Hematopoietic multipotent progenitor cell treated with erythropoietin and hydrocortisone succinate and interleukin-3 and kit ligand, for 4 days (in vitro differentiated cells): ENCODE measurements around the gene TEAD2.
"Not testable (repeated sequence)": the region's sequence is repeated elsewhere in the genome, so short reads cannot be mapped to it uniquely, and the experiment has no call there.

Experiments
- DNase-seq: peaks from one replicate; pipeline ENCODE4 v3.0.0-alpha.2; 2015

TEAD2 gene

GRCh38 chr19:49383599-49383998 lies 21.4 kb upstream of the TEAD2 start:
- no peak for DNase-seq

DNA sequence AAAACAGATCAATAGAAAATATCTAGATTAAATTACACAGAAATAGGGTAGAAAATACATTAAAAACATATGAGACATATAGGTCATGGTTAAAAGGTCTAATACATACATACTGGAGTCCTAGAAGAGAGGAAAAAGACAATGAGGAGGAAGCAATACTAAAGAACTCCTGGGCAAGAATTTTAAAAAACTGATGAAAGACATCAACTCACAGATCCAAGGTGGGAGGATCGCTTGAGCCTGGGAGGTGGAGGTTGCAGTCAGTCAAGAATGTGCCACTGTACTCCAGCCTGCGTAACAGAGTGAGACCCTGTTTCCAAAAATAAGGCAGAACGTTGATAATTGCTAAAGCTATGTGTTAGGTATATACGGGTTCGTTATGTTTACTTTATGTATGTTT lies 20.4 kb upstream of the TEAD2 start:
- DNase-seq, result no peak

- DNase-seq, result no peak
These were observed 18.2 kb upstream of the TEAD2 start for GRCh38 chr19:49380391-49380790.

DNA sequence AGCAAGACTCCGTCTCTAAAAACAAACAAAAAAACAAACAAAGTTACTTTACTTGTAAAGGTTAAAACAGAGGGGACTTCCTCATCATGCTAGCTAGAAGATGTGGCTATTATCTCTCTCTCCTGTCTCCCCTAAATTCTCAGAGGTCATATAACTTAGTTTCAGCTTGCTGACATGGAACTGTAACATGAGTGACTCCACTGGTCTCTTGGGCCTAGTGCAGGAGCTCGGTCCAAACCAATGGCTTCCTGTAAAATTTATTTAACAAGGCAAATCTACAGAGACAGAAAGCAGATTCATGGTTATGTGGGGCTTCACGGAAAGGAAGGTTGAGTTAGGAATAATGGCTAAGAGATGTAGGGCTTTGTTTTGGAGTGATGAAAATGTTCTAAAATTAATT lies 16.3 kb upstream of the TEAD2 start:
- DNase-seq, result no peak

DNA sequence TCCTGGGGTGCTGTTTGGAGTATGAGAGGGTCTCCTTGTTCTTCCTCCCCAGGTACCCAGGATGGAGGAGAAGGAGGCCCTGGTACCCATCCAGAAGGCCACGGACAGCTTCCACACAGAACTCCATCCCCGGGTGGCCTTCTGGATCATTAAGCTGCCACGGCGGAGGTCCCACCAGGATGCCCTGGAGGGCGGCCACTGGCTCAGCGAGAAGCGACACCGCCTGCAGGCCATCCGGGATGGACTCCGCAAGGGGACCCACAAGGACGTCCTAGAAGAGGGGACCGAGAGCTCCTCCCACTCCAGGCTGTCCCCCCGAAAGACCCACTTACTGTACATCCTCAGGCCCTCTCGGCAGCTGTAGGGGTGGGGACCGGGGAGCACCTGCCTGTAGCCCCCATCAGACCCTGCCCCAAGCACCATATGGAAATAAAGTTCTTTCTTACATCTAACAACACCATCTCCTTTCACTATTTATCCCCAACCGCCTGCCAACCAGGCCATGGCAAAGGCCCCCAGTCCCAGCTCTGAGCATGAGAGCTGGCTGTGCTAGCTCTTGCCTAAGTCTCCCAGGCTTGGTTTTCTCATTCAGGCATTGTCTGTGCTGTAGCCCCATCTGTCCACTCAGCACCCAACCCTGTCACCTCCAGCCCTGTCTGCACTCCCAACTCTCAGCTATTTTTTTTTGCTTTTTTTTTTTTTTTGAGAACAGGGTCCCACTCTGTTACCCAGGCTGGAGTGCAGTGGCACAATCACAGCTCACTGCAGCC lies 12.6 kb upstream of the TEAD2 start:
- DNase-seq, result no peak

GRCh38 chr19:49373174-49373573 lies 11.0 kb upstream of the TEAD2 start:
- not testable (repeated sequence) for DNase-seq

DNA sequence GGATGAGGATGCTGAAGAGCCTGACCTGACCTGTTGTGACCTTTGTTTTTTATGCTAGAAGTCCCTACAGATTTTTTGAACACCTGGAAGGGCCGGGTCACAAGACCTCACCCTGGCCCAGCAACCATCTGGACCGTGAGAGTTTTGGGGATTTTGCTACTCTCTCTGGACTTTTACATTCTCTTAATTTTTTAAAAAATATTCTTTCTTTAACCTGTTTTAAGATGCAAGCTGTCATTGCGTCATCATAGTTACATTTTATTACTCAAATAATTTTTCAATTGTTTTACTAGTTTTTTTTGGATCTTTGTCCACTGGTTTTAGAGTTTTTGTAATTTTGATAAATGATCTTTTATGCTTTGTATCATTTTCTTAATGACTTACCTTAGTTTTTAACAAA lies 9.0 kb upstream of the TEAD2 start:
- no peak for DNase-seq

DNA sequence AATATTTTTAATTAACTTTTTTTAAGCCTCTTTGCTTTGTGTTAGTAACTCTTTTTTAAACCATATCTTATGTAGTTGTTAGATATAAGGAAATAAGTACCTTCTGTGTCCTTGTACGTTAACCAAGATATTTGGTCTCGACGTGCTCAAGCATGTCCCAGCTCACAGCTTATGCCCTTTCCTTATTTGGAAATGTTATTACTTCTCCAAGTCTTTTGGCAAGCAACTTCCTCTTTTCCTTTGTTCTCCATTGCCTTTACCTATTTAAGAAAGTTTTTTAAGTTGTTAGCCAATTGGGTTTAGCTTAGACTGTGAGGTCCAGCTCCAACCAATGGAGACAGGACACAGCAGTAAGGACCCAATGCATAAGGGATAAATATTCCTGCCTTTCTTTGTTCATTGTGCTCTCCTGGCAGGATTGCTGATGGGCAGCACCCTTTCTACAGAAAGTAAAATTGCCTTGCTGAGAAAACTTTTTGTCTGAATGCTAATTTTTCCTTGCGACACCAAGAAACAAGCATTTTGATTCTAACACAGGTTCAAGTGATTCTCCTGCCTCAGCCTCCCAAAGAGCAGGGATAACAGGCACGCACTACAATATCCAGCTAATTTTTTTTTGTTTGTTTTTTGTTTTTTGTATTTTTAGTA lies 6.6 kb upstream of the TEAD2 start:
- DNase-seq, result no peak

- no peak for DNase-seq
These were observed 3.9 kb upstream of the TEAD2 start for GRCh38 chr19:49366110-49366509.

DNA sequence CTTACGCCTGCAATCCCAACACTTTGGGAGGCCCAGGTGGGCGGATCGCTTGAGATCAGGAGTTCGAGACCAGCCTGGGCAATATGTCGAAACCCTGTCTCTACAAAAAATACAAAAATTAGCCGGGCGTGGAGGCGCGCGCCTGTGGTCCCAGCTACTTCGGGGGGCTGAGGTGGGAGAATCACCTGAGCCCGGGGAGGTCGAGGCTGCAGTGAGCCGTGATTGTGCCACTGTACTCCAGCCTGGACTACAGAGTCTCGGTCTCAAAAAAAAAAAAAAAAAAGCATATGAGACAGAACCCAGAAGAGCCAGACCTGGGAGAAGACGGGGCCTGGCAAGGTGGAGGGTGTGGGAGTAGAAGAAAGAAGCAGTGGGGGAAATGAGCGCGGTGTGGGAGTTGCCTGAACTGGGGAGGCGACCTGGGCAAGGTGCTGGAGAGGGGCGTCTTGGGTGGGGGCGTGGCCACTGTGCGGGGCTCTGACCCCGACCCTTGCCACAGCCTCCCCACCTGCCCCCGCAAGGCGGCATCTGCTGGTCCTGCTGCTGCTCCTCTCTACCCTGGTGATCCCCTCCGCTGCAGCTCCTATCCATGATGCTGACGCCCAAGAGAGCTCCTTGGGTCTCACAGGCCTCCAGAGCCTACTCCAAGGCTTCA lies 2.0 kb upstream of the TEAD2 start:
- DNase-seq, result no peak

GRCh38 chr19:49363268-49364082 lies 1.3 kb upstream of the TEAD2 start, which contains the start of gene DKKL1:
DKKL1 (plus strand) TSS chr19:49363877; CDS start chr19:49363999, 122 bp downstream.
- peak; percentile 97 for DNase-seq

- no peak for DNase-seq
These were observed 682 bp upstream of the TEAD2 start for GRCh38 chr19:49362929-49363267.

DNA sequence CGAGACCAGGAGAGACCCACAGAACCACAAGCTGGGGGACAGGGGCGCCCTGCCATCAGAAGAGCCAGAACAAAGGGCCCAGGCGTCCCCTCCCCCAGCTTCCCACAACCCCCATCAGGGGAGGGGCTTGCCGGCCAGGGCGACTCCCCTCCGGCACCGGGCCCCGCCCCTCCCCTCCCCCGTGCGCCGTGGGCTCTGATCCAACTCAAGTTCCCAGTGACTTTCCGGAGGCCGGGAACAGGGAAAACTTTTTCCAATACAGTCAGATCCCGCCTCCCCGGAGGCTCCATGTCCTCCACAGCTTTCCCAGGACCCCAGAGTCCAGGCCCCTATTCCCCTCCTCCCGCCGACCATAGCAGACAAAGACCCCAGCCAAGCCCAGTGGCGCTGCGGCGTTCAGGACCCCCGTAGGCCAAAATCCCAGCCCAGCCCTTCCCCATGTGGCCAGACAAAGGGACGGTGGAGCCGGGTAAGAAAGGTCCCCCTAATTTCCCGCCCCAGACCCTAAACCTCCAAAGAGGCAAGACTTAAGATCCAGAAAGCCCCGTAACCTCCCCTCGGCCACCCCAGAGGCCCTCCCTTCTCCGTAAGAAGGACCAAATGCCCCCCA lies 673 bp downstream of the TEAD2 start:
- DNase-seq, result no peak

- no peak for DNase-seq
These were observed 2.1 kb downstream of the TEAD2 start for GRCh38 chr19:49359851-49360820.

DNA sequence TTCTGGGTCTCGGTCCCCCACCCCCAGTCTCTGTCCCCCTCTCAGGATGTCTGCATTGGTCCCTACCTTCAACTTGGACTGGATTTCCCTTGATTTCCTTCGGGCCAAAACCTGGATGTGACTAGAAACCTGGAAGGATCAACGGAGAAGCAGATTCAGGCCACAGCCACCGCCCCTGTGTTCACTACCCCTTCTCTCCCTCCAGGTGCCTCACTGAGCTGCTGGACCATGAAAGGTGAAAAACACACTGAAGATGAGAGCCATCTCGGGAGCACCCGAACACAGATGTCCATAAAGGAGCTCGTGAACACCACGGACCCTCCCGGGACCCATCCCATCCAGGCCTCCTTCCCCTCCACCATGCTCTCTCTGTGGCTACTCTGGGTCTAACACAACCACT lies 5.0 kb downstream of the TEAD2 start:
- no peak for DNase-seq

DNA sequence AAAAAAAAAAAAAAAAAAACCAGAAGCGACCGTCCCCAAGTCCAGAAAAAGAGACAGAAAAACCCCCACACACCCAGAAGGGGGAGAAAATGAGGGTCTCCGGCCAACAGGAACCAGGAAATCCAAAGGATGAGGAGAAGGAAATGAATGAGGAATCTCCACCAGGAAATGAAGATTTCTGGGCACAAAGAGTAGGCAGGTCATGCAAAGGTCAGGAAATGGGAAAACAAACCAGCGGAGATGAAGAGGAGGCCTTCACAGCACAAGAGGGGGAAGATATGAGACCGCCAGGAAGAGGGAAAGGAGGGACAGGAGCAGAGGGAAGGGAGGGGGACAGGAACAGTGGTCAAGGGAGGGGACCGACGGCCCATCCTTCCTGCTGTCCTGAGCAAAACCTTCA lies 5.8 kb downstream of the TEAD2 start:
- DNase-seq, result no peak

DNA sequence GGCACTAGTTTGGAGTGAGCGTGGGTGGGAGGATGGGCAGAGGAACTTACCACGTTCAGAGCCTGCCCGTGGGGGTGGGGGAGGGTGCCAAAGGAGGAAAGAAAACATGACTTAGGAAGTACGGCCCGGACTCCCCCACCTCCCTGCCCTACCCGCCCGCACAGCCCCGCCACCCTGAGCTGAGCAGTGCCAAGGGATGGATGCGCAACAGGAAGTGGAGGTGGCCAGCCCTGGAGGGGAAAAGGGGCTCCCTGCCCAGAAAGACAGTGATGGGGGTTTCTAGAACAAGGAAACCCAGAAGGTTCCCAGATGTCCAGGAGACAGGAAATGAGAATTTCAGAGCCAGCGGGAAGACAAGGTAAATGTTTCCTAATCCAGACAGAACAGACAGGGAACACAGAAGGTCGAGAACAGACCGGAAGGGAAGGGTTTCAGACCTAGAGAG lies 6.3 kb downstream of the TEAD2 start:
- DNase-seq, result no peak

GRCh38 chr19:49349567-49349966 lies 12.6 kb downstream of the TEAD2 start:
- no peak for DNase-seq

- DNase-seq, result no peak
These were observed 13.7 kb downstream of the TEAD2 start for GRCh38 chr19:49348305-49349189.

DNA sequence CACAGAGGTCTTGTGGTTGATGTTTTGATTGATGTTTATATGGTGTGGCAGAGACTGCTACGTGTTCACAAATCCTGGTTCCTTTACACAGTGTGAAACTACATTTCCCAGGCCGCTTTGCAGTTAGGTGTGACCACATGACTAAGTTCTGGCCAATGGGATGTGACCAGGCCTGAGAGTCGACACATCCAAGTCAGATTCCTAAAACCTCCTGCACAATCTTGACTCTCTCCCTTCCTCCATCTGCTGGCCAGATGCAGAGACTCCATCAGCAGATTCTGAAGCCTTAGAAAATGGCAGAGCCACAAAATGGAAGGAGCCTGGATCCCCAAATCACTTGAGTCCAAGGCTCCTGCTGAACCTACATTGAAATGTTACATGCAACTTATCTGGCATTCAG lies 14.4 kb downstream of the TEAD2 start:
- peak; percentile 49 for DNase-seq

DNA sequence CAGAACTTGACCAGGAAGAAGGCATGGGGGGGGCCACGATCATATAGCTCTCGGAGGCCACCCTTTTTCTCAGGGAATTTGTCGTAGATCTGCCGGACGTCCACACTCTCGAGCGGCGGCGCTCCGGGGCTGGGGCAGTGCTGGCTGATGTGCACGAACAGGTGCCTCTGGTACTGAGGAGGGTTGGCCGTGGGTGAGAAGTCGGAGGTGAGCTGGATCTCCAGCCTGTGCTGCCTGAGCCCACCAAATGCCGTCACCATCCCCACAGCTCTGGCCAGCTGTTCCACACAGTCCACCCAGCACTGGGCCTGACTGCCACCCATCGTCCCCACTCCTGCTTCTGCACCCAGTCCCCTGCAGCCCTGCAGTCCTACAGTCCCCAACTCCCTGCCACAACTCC lies 15.0 kb downstream of the TEAD2 start:
- DNase-seq, result no peak
